IMR-90 (cell line): ENCODE measurements around the gene HTT. TPM values are rescaled to one million over a fixed set of nuclear protein-coding genes. Genes with fewer than 3 reads are reported as not detected.

Experiments used
- ATAC-seq: fragments of 200-7000 bp; cut with Tn5 transposase; 2 replicates; pipeline ENCODE4 v1.9.1; 2020; ENCODE audit warnings: low read depth, mild to moderate bottlenecking, moderate library complexity
- BruUV-seq: library from RNA; stranded (reverse); fragments of 400-500 nt; replicated peaks from 2 replicates; lab custom pipeline; 2021; lab: Mats Ljungman, UMichigan
- CTCF ChIA-PET: fragments of 300-600 bp; formaldehyde crosslinking; extraction: SDS; loops from one replicate; lab custom pipeline; 2021; ENCODE audit warnings: antibody characterized with exemption; lab: Yijun Ruan, JAX
- POLR2A ChIA-PET: fragments of 300-600 bp; sonication (Branson Sonifier 250); formaldehyde crosslinking; loops from one replicate; lab custom pipeline; 2022; ENCODE audit warnings: antibody characterized with exemption; ENCODE audit not compliant: unreplicated experiment; lab: Charles Lee
- DNase-seq: peaks from one replicate; pipeline ENCODE4 v3.0.0; 2013
- H2AFZ ChIP-seq: replicated peaks from 2 replicates; pipeline ENCODE3; 2013; ENCODE audit warnings: low read length, mild to moderate bottlenecking; ENCODE audit not compliant: poor library complexity
- H2AK5ac ChIP-seq: 2 replicates; pipeline ENCODE4 v1.6.1; 2013; ENCODE audit warnings: low read depth, low read length, inconsistent platforms
- H2AK9ac ChIP-seq: replicated peaks from 2 replicates; pipeline ENCODE3; 2013; ENCODE audit warnings: mild to moderate bottlenecking, low read depth, low read length, moderate library complexity; ENCODE audit not compliant: poor library complexity
- H2BK120ac ChIP-seq: 2 replicates; pipeline ENCODE4 v1.6.1; 2013; ENCODE audit warnings: low read depth, low read length, inconsistent platforms
- H2BK15ac ChIP-seq: 3 replicates; pipeline ENCODE4 v1.6.1; 2013; ENCODE audit warnings: low read depth, low read length, inconsistent platforms
- H2BK20ac ChIP-seq: 2 replicates; pipeline ENCODE4 v1.6.1; 2013; ENCODE audit warnings: low read depth, mild to moderate bottlenecking, inconsistent platforms, low read length, moderate library complexity
- H2BK5ac ChIP-seq: 2 replicates; pipeline ENCODE4 v1.6.1; 2013; ENCODE audit warnings: mild to moderate bottlenecking, low read depth, low read length, inconsistent platforms; ENCODE audit not compliant: poor library complexity, severe bottlenecking
- H3K14ac ChIP-seq: replicated peaks from 2 replicates; pipeline ENCODE4 v1.6.1; 2013; ENCODE audit warnings: low read depth, low read length, inconsistent platforms
- H3K18ac ChIP-seq: 2 replicates; pipeline ENCODE4 v1.6.1; 2013; ENCODE audit warnings: low read depth, low read length, control low read depth
- H3K23ac ChIP-seq: 2 replicates; pipeline ENCODE4 v1.6.1; 2013; ENCODE audit warnings: low read depth, low read length, inconsistent platforms
- H3K27ac ChIP-seq: 2 replicates; pipeline ENCODE4 v1.5.1; 2013; ENCODE audit warnings: mild to moderate bottlenecking, control low read depth, low read length; ENCODE audit not compliant: insufficient read depth
- H3K27me3 ChIP-seq: 2 replicates; pipeline ENCODE4 v1.6.1; 2013; ENCODE audit warnings: low read length; ENCODE audit not compliant: control insufficient read depth, insufficient read depth
- H3K36me3 ChIP-seq: 2 replicates; pipeline ENCODE4 v1.6.1; 2013; ENCODE audit warnings: low read length, mixed read lengths; ENCODE audit not compliant: control insufficient read depth, insufficient read depth
- H3K4ac ChIP-seq: 2 replicates; pipeline ENCODE4 v1.6.1; 2013; ENCODE audit warnings: low read depth, low read length, inconsistent platforms
- H3K4me1 ChIP-seq: 2 replicates; pipeline ENCODE4 v1.6.1; 2013; ENCODE audit warnings: low read length, mixed read lengths; ENCODE audit not compliant: control insufficient read depth, insufficient read depth
- H3K4me2 ChIP-seq: 2 replicates; pipeline ENCODE4 v1.6.1; 2013; ENCODE audit warnings: low read depth, mild to moderate bottlenecking, control low read depth, low read length, moderate library complexity
- H3K4me3 ChIP-seq: 2 replicates; pipeline ENCODE4 v1.5.1; 2013; ENCODE audit warnings: low read depth, mild to moderate bottlenecking, control low read depth, low read length, moderate library complexity; ENCODE audit not compliant: insufficient read depth
- H3K56ac ChIP-seq: 2 replicates; pipeline ENCODE4 v1.6.1; 2013; ENCODE audit warnings: low read length, inconsistent platforms; ENCODE audit not compliant: insufficient read depth; ENCODE audit errors: extremely low read depth
- H3K79me1 ChIP-seq, 2 experiments: 2 replicates each; pipeline ENCODE4 v1.6.1; 2013; ENCODE audit warnings: low read length in 2 of 2, inconsistent platforms in 1 of 2, low read depth in 1 of 2
- H3K9ac ChIP-seq: 2 replicates; pipeline ENCODE4 v1.6.1; 2013; ENCODE audit warnings: low read depth, low read length, control low read depth
- H3K9me1 ChIP-seq: 2 replicates; pipeline ENCODE4 v1.6.1; 2013; ENCODE audit warnings: low read length, inconsistent platforms; ENCODE audit not compliant: insufficient read depth
- H3K9me3 ChIP-seq: 2 replicates; pipeline ENCODE4 v1.6.1; 2013; ENCODE audit warnings: low read length; ENCODE audit not compliant: control insufficient read depth, insufficient read depth
- H4K20me1 ChIP-seq: 2 replicates; pipeline ENCODE4 v1.6.1; 2013; ENCODE audit warnings: low read length, inconsistent platforms; ENCODE audit not compliant: insufficient read depth
- H4K5ac ChIP-seq: 2 replicates; pipeline ENCODE4 v1.6.1; 2013; ENCODE audit warnings: mild to moderate bottlenecking, low read depth, low read length, control low read depth
- H4K8ac ChIP-seq, 2 experiments: 2 replicates each; pipeline ENCODE4 v1.6.1; 2013; ENCODE audit warnings: low read depth in 2 of 2, low read length in 2 of 2, control low read depth in 1 of 2, inconsistent platforms in 1 of 2
- H4K91ac ChIP-seq: 2 replicates; pipeline ENCODE4 v1.6.1; 2013; ENCODE audit warnings: low read depth, low read length, inconsistent platforms; ENCODE audit not compliant: insufficient read depth
- BHLHE40 ChIP-seq: fragments of 150-350 bp; IDR thresholded peaks from 2 replicates; pipeline ENCODE4 v1.6.1; 2016; ENCODE audit warnings: mild to moderate bottlenecking, low read depth, low read length
- CEBPB ChIP-seq: IDR thresholded peaks from 2 replicates; pipeline ENCODE4 v1.6.1; 2012; ENCODE audit warnings: low read depth, low read length, improper control_type of control experiment
- CHD1 ChIP-seq: IDR thresholded peaks from 2 replicates; pipeline ENCODE4 v1.6.1; 2012; ENCODE audit warnings: low read depth, low read length, improper control_type of control experiment
- CTCF ChIP-seq: conservative IDR thresholded peaks from 2 replicates; pipeline ENCODE4 v1.5.1; 2012; ENCODE audit warnings: mild to moderate bottlenecking, low read depth, low read length, improper control_type of control experiment
- ELK1 ChIP-seq: fragments of 150-350 bp; IDR thresholded peaks from 2 replicates; pipeline ENCODE4 v1.6.1; 2016; ENCODE audit warnings: low read depth, mild to moderate bottlenecking, low read length, moderate library complexity, borderline replicate concordance
- FOS ChIP-seq: fragments of 150-350 bp; IDR thresholded peaks from 2 replicates; pipeline ENCODE4 v1.6.1; 2016; ENCODE audit warnings: low read depth, low read length
- MAFK ChIP-seq: IDR thresholded peaks from 2 replicates; pipeline ENCODE4 v1.6.1; 2012; ENCODE audit warnings: low read depth, low read length, improper control_type of control experiment
- MAZ ChIP-seq: IDR thresholded peaks from 2 replicates; pipeline ENCODE4 v1.6.1; 2012; ENCODE audit warnings: low read depth, mild to moderate bottlenecking, low read length, improper control_type of control experiment, moderate library complexity, borderline replicate concordance
- MXI1 ChIP-seq: IDR thresholded peaks from 2 replicates; pipeline ENCODE4 v1.6.1; 2012; ENCODE audit warnings: low read depth, mild to moderate bottlenecking, low read length, moderate library complexity, borderline replicate concordance
- NFE2L2 ChIP-seq: fragments of 150-350 bp; IDR thresholded peaks from 2 replicates; pipeline ENCODE4 v1.6.1; 2016; ENCODE audit warnings: low read depth, mild to moderate bottlenecking, low read length
- POLR2A ChIP-seq: IDR thresholded peaks from 2 replicates; pipeline ENCODE4 v1.6.1; 2012; ENCODE audit warnings: mild to moderate bottlenecking, low read depth, low read length
- RAD21 ChIP-seq: IDR thresholded peaks from 2 replicates; pipeline ENCODE4 v1.6.1; 2012; ENCODE audit warnings: low read length, improper control_type of control experiment
- RFX5 ChIP-seq: IDR thresholded peaks from 2 replicates; pipeline ENCODE4 v1.8.0; 2012; ENCODE audit warnings: low read depth, mild to moderate bottlenecking, low read length, moderate library complexity
- SMC3 ChIP-seq: fragments of 150-350 bp; IDR thresholded peaks from 2 replicates; pipeline ENCODE4 v1.6.1; 2016; ENCODE audit warnings: low read depth, mild to moderate bottlenecking, antibody characterized with exemption, low read length, moderate library complexity
- USF2 ChIP-seq: fragments of 150-350 bp; IDR thresholded peaks from 2 replicates; pipeline ENCODE4 v1.6.1; 2017; ENCODE audit warnings: mild to moderate bottlenecking, antibody characterized with exemption, low read length, low read depth
- WGBS, 2 experiments: methylation state at CpG; one replicate each; pipeline versions ENCODE4 v1.1.5 to v1.1.7; 2013; ENCODE audit warnings: missing lambda C conversion rate in 2 of 2; ENCODE audit not compliant: insufficient read length in 1 of 2; ENCODE audit errors: extremely low coverage in 2 of 2; 5-methylcytosine and 5-hydroxymethylcytosine counted together
- dilution Hi-C: fragments of 300-500 bp; cut with HindIII; formaldehyde crosslinking; loops from one replicate; pipeline ENCODE4 v1.14.3; 2018; ENCODE audit warnings: low sequenced_read_pairs; ENCODE audit not compliant: unreplicated experiment
- in situ Hi-C: fragments of 300-500 bp; cut with MboI; formaldehyde crosslinking; loops from 3 replicates; pipeline ENCODE4 v1.14.3; 2019; ENCODE audit warnings: low sequenced_read_pairs, inconsistent platforms, mixed read lengths
- intact Hi-C: fragments of 100-400 bp; cut with micrococcal nuclease; formaldehyde crosslinking; loops from 2 replicates; pipeline ENCODE4 v1.10.0; 2022
- polyA plus RNA-seq, 3 experiments: library from polyadenylated mRNA; depleted of rRNA; stranded (reverse); fragments of >200 nt; gene quantifications; 2 replicates each; pipeline ENCODE4 v1.2.3, GENCODE V29; 2012; ENCODE audit warnings: low replicate concordance in 1 of 3
- total RNA-seq: library from RNA; depleted of rRNA; stranded (reverse); fragments of >200 nt; gene quantifications from 2 replicates; pipeline ENCODE4 v1.2.3, GENCODE V29; 2012

Gene HTT
- total and polyA plus RNA-seq, 2 of the 4 experiments (the other 2 are of a cell fraction): 11.6 to 14.3 TPM

- Histone ChIP-seq H3K56ac (no peak overlapping the region), H3K27ac (no peak overlapping the region), H4K20me1 (peaks cover 21% of the 10 kb centered on the region), H3K4me2 (no peak overlapping the region), H2AFZ (no peak overlapping the region), H2BK120ac (no peak overlapping the region), H2BK15ac (no peak overlapping the region), H3K23ac (no peak overlapping the region), H3K36me3 (peaks cover 50% of the 10 kb centered on the region; the same call in 1 of the 2 replicates), H2AK5ac (no peak overlapping the region), H3K18ac (no peak overlapping the region), H3K27me3 (no peaks in the 10 kb centered on the region), H3K79me1 (peaks cover 0 to 8% of the 10 kb centered on the region in 2 experiments; a peak in 1 of 4 replicates), H2BK5ac (no peak overlapping the region), H3K4me3 (no peak overlapping the region), H4K91ac (no peak overlapping the region), H4K8ac (no peak overlapping the region), H3K9me1 (peaks cover 9% of the 10 kb centered on the region; the same call in 1 of the 2 replicates), H3K14ac (no peak overlapping the region), H3K9me3 (no peaks in the 10 kb centered on the region), H2AK9ac (no peak overlapping the region), H4K5ac (no peak overlapping the region), H3K9ac (no peak overlapping the region), H3K4ac (no peak overlapping the region), H2BK20ac (no peak overlapping the region), H3K4me1 (peaks cover 11% of the 10 kb centered on the region)
- ChIA-PET CTCF (no interaction called here), POLR2A (no interaction called here)
- no peak for ATAC-seq
- 87% methylated on average over 20 of the region's 29 CpGs; no CpG with 5 or more reads in 1 of the 2 experiments for WGBS, 2 experiments
- DNase-seq: no peak
- in situ Hi-C loops: no loop called here
- BruUV-seq: no TSS peak
- TF ChIP-seq BHLHE40: no peak
- TF ChIP-seq POLR2A: no peak
- TF ChIP-seq SMC3: no peak
- TF ChIP-seq ELK1: no peak
- TF ChIP-seq CEBPB: no peak
- TF ChIP-seq RFX5: no peak
- TF ChIP-seq CHD1: no peak
- TF ChIP-seq FOS: no peak
- TF ChIP-seq MXI1: no peak
- no peak for TF ChIP-seq MAZ
- TF ChIP-seq USF2: no peak
- no peak for TF ChIP-seq MAFK
- no peak for TF ChIP-seq CTCF
- TF ChIP-seq RAD21: no peak
- no peak for TF ChIP-seq NFE2L2
- intact Hi-C loops: no loop called here
- dilution Hi-C loops: no loop called here
Observed at GRCh38 chr4:3239998-3240920, 165.8 kb downstream of the HTT start.
